ENCODE measurements around the gene CCL27. TPM values are rescaled to one million over a fixed set of nuclear protein-coding genes. Genes with fewer than 3 reads are reported as not detected.

CCL27 gene
- polyA plus RNA-seq, 3 donors, result 0.44 to 0.60 (median 0.59) TPM

Other genes with a start within 250 kb of the CCL27 start
- gene FAM219A, start 204.1 kb downstream of the CCL27 start, polyA plus RNA-seq (ENCODE audit: insufficient read length in 3 of 3), result 10 to 100 TPM; 12.0 to 16.0 (median 13.1) TPM
- gene DNAI1, start 203.9 kb downstream of the CCL27 start, polyA plus RNA-seq (ENCODE audit: insufficient read length in 3 of 3), result 1 to 10 TPM; 1.4 to 4.0 (median 2.1) TPM
- gene ENHO, start 139.7 kb downstream of the CCL27 start, polyA plus RNA-seq (ENCODE audit: insufficient read length in 3 of 3), result 1 to 10 TPM; 1.4 to 1.9 (median 1.7) TPM
- gene CNTFR, start 72.9 kb downstream of the CCL27 start, polyA plus RNA-seq (ENCODE audit: insufficient read length in 3 of 3), result 10 to 100 TPM; 29.9 to 49.5 (median 38.3) TPM
- 10 to 100 TPM; 22.6 to 33.6 (median 25.8) TPM for gene RPP25L, start 50.6 kb downstream of the CCL27 start, polyA plus RNA-seq (ENCODE audit: insufficient read length in 3 of 3)
- gene DCTN3, start 42.2 kb downstream of the CCL27 start, polyA plus RNA-seq (ENCODE audit: insufficient read length in 3 of 3), result 100 to 1,000 TPM in 1 of 3 donors, 10 to 100 TPM in 2; 91.5 to 108 (median 96.6) TPM
- gene ARID3C, start 33.6 kb downstream of the CCL27 start, polyA plus RNA-seq (ENCODE audit: insufficient read length in 3 of 3), result under 1 TPM in 1 of 3 donors, not detected in 2; 0.14 TPM
- 10 to 100 TPM; 43.9 to 55.1 (median 46.9) TPM for gene SIGMAR1, start 24.9 kb downstream of the CCL27 start, polyA plus RNA-seq (ENCODE audit: insufficient read length in 3 of 3)
- 10 to 100 TPM; 65.6 to 85.0 (median 71.2) TPM for gene GALT, start 16.0 kb downstream of the CCL27 start, polyA plus RNA-seq (ENCODE audit: insufficient read length in 3 of 3)
- 10 to 100 TPM; 53.5 to 68.0 (median 63.6) TPM for gene IL11RA, start 10.5 kb downstream of the CCL27 start, polyA plus RNA-seq (ENCODE audit: insufficient read length in 3 of 3)
- not detected for gene CCL19, start 28.6 kb upstream of the CCL27 start, polyA plus RNA-seq (ENCODE audit: insufficient read length in 3 of 3)
- 10 to 100 TPM in 2 of 3 donors, 1 to 10 TPM in 1; 8.4 to 33.3 (median 21.8) TPM for gene CCL21, start 47.5 kb upstream of the CCL27 start, polyA plus RNA-seq (ENCODE audit: insufficient read length in 3 of 3)

Measured in renal cortex interstitium (tissue), 3 donors.